ENCODE measurements around the gene EDEM3. TPM values are rescaled to one million over a fixed set of nuclear protein-coding genes. Genes with fewer than 3 reads are reported as not detected.

Gene EDEM3
- total RNA-seq, 2 donors from 2014 or later = 55.7 to 75.4 TPM

DNA sequence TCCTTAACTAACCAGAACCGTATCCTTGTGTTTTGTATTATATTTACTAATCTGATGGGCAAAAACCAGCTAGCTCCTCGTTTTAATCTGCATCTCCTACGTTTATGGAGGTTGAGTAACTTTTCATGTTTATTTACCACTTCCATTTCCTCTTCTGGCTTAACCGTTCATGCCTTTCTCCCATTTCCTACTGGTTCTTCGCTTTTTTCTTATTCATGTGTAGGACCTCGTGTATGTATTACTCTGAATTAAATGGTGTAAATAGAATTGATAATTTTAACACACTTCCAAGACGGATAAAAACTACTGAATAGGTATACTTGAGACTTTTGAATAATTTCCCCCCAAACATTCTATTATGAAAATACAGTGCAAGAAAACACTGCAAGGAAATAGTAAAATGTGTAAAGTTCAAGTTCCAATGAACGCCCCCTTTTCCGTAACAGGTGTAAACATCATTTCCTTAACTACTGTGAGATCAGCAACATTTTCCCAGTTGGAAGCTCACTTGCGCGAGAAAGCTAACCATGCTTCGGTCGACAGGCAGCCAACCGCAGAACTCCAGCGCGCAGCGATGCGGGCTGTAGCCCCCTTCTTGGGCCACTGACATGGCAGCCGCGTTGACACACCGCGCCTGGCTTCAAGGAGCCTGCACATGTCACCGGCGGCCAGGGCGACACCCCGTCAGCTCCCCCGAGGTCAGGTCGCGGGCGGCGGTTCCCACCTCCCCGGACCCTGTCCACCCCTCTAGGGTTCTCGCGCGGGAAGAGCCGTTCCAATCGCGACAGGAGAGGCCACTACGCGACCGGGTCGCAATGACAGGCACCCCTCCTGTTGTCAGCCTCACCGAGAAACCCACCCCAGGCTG is 816 bp downstream of the EDEM3 start:
- peak overlapping the region; percentile 97 for H3K27ac ChIP-seq
- peak overlapping the region; percentile 85 for H3K4me3 ChIP-seq
- no peaks in the 10 kb centered on the region for H3K27me3 ChIP-seq
- H3K9me3 ChIP-seq = no peaks in the 10 kb centered on the region
- H3K4me1 ChIP-seq = peaks cover 3% of the 10 kb centered on the region
- H3K9ac ChIP-seq (ENCODE audit: low read depth in 2 of 2, low read length in 2 of 2) = peak overlapping the region; percentile 79 to 93
- TF ChIP-seq, protein P1, sequence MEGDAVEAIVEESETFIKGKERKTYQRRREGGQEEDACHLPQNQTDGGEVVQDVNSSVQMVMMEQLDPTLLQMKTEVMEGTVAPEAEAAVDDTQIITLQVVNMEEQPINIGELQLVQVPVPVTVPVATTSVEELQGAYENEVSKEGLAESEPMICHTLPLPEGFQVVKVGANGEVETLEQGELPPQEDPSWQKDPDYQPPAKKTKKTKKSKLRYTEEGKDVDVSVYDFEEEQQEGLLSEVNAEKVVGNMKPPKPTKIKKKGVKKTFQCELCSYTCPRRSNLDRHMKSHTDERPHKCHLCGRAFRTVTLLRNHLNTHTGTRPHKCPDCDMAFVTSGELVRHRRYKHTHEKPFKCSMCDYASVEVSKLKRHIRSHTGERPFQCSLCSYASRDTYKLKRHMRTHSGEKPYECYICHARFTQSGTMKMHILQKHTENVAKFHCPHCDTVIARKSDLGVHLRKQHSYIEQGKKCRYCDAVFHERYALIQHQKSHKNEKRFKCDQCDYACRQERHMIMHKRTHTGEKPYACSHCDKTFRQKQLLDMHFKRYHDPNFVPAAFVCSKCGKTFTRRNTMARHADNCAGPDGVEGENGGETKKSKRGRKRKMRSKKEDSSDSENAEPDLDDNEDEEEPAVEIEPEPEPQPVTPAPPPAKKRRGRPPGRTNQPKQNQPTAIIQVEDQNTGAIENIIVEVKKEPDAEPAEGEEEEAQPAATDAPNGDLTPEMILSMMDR (IDR thresholded peaks at IDR 0.05) = no peak
- no peaks in the 10 kb centered on the region for H3K36me3 ChIP-seq
- DNase-seq = peak; percentile 54
- intact Hi-C loops (cut with DNase I) = no loop called here

DNA sequence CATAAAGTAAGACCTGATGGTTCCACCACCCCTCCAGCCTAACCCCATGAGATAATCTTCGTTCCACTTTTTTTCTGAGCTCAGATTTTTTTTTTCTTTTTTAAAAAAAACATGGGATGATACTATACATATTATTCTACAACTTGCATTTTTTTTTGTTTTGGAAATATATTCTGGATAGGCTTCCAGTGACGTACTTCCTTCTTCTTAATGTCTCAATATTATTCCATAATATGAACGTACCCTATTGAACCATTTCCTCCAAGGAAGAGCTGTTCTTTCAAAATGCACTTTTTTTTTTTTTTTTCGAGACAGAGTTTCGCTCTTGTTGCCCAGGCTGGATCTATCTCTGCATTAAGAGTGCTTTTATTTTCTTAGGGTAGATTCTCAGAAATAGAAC is 1.5 kb downstream of the EDEM3 start:
- intact Hi-C loops (cut with DNase I) = no loop called here

DNA sequence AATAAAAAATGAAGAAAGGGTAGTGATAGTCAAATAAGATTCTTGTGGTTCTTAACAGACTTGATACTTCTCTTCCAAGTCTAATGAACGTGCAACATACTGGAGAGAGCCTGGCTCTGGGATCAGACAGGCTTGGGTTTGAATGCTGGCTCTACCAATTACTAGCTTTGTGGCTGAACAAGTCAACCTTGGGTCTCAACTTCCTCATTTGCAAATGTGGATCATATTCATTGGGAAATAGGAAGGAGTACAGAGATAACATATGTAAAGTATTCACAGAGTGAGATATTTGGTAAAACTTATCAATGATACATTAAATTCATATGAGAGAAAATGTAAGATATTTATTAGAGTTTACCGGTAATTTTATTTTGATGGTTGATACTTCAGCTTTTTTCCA is 2.0 kb downstream of the EDEM3 start:
- no peaks in the 10 kb centered on the region for H3K36me3 ChIP-seq
- TF ChIP-seq, protein P1 (IDR thresholded peaks at IDR 0.05) = no peak
- intact Hi-C loops (cut with DNase I) = no loop called here
- H3K27ac ChIP-seq = peak overlapping the region; percentile 97
- no peak overlapping the region for H3K9ac ChIP-seq (ENCODE audit: low read depth in 2 of 2, low read length in 2 of 2)
- H3K27me3 ChIP-seq = no peaks in the 10 kb centered on the region
- H3K4me1 ChIP-seq = peaks cover 3% of the 10 kb centered on the region
- no peak overlapping the region for H3K4me3 ChIP-seq
- no peak for DNase-seq
- no peaks in the 10 kb centered on the region for H3K9me3 ChIP-seq

More for the DNA sequence above, 1.5 kb downstream of the EDEM3 start:
- DNase-seq = no peak
- peak overlapping the region; percentile 85 for H3K4me3 ChIP-seq
- TF ChIP-seq, protein P1 (IDR thresholded peaks at IDR 0.05) = no peak
- H3K9ac ChIP-seq (ENCODE audit: low read depth in 2 of 2, low read length in 2 of 2) = peak overlapping the region in 1 of 2 donors; percentile 79
- H3K36me3 ChIP-seq = no peaks in the 10 kb centered on the region
- H3K4me1 ChIP-seq = peaks cover 3% of the 10 kb centered on the region
- H3K9me3 ChIP-seq = no peaks in the 10 kb centered on the region
- H3K27ac ChIP-seq = peak overlapping the region; percentile 97
- no peaks in the 10 kb centered on the region for H3K27me3 ChIP-seq

DNA sequence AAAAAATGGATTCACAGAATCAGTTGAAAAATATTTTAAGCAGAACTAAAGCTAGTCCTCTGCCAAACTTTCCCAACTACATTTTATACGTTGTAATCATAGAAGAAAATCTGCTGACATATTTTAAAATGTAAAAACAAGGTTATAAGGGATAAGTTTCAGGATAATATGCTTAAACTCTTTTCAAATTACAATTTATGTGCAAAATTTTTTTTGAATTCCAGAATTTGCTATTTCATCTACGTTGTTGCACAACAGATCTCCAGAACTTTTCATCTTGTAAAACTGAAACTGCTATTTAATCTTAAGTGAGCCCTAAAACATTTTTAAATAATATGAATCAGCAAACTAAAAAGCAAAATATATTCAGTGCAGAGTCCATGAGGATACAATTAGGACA is 5.9 kb downstream of the EDEM3 start:
- no peak overlapping the region for H3K4me3 ChIP-seq
- no peaks in the 10 kb centered on the region for H3K9me3 ChIP-seq
- TF ChIP-seq, protein P1 (IDR thresholded peaks at IDR 0.05) = no peak
- intact Hi-C loops (cut with DNase I) = no loop called here
- peaks cover 3% of the 10 kb centered on the region for H3K4me1 ChIP-seq
- no peaks in the 10 kb centered on the region for H3K27me3 ChIP-seq
- no peak overlapping the region for H3K27ac ChIP-seq
- no peak for DNase-seq
- H3K36me3 ChIP-seq = no peaks in the 10 kb centered on the region
- no peak overlapping the region for H3K9ac ChIP-seq (ENCODE audit: low read depth in 2 of 2, low read length in 2 of 2)

DNA sequence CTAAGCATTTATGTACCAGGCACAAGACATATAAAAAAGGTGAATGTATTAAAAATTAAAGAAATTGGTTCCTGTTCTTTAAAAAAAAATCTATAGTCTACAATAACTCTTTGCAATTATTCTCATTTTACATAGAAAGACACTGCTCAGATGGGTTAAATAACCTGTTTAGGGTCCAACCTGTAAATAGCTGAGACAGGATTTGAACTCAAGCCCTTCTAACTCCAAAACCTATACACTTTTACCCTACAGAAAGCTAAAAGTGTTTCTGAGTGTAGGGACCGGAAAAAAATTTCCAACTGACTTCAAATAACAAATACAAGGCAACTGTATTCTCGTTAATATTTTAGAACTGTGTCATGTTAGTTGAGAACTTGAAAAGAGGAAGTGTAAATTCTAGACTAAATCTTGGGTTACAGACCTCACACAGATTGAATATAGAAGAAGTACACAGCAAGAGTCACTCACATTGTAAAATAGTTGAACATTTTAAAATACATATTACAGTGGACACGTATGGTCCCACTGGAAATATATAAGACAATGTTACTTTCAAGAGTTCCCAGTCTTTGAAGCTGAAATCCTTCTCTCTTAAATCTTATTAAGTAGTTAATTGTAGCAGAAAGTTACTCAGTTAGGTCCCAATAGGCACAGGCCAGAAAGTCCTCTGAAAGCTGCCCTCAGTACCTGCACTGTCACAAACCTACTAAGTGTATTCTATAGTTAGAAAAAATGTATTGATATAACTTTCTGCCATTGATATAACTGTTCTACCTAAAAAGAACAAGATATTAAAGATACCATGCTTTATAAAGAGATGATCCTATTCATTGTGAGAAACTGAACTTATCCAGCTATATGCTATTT is 7.3 kb downstream of the EDEM3 start:
- TF ChIP-seq, protein P1 (IDR thresholded peaks at IDR 0.05) = no peak
- H3K9me3 ChIP-seq = no peaks in the 10 kb centered on the region
- no peak overlapping the region for H3K27ac ChIP-seq
- no peak for DNase-seq
- H3K27me3 ChIP-seq = no peaks in the 10 kb centered on the region
- H3K4me1 ChIP-seq = no peaks in the 10 kb centered on the region
- H3K36me3 ChIP-seq = no peaks in the 10 kb centered on the region
- no peak overlapping the region for H3K9ac ChIP-seq (ENCODE audit: low read depth in 2 of 2, low read length in 2 of 2)
- intact Hi-C loops (cut with DNase I) = no loop called here
- no peak overlapping the region for H3K4me3 ChIP-seq

Data from colonic mucosa (tissue), 4 donors.